ENCODE data around the gene LRRC14B. TPM values are rescaled to one million over a fixed set of nuclear protein-coding genes. Genes with fewer than 3 reads are reported as not detected.

LRRC14B gene
- polyA plus RNA-seq (2013), result 0.05 and 0.06 TPM in 2 replicates

- H3K36me3 ChIP-seq (ENCODE audit: control insufficient read depth in 1 of 2, insufficient read depth in 2 of 2, low read length in 2 of 2), result peaks cover 5 to 8% of the 10 kb centered on the region in 2 experiments
- H4K91ac ChIP-seq (ENCODE audit: low read depth, low read length), result no peak within 1 kb of the TSS
- H3K14ac ChIP-seq (ENCODE audit: low read length), result no peak within 1 kb of the TSS
- H4K8ac ChIP-seq (ENCODE audit: low read depth, low read length), result no peak within 1 kb of the TSS
- H2AK5ac ChIP-seq (ENCODE audit: low read length), result no peak within 1 kb of the TSS
- H2AFZ ChIP-seq (ENCODE audit: insufficient read depth, low read length, poor library complexity), result no peak within 1 kb of the TSS
- no peak within 1 kb of the TSS for H4K12ac ChIP-seq (ENCODE audit: low read depth, low read length)
- H3K9me3 ChIP-seq (ENCODE audit: insufficient read depth, low read depth, low read length), result no peaks in the 10 kb centered on the region
- no peak within 1 kb of the TSS for H3K4me3 ChIP-seq (ENCODE audit: low read depth, low read length)
- H3K4me2 ChIP-seq (ENCODE audit: low read length), result no peak within 1 kb of the TSS
- WGBS (ENCODE audit: extremely low coverage, insufficient coverage, insufficient read length), result no CpG with 5 or more reads among the region's 56 CpGs
- H2BK5ac ChIP-seq (ENCODE audit: low read depth, low read length, poor library complexity), result no peak within 1 kb of the TSS
- DNase-seq, result peak; percentile 84 to 86
- no peak within 1 kb of the TSS for H3K4ac ChIP-seq (ENCODE audit: low read depth, low read length)
- no peaks in the 10 kb centered on the region for H3K79me2 ChIP-seq (ENCODE audit: control insufficient read depth, insufficient read depth, low read length, poor library complexity)
- peaks cover 2 to 8% of the 10 kb centered on the region in 2 experiments for H3K4me1 ChIP-seq (ENCODE audit: control insufficient read depth in 1 of 2, insufficient read depth in 2 of 2, low read length in 2 of 2)
- no peaks in the 10 kb centered on the region for H3K27me3 ChIP-seq (ENCODE audit: insufficient read depth, low read length)
- no peaks in the 10 kb centered on the region for H3K79me1 ChIP-seq (ENCODE audit: low read length)
- no peak within 1 kb of the TSS for H3K18ac ChIP-seq (ENCODE audit: low read length)
- H3K27ac ChIP-seq (ENCODE audit: low read depth, low read length), result no peak within 1 kb of the TSS
- no peak within 1 kb of the TSS for H2BK120ac ChIP-seq (ENCODE audit: insufficient read depth, low read length, poor library complexity)
- H2BK12ac ChIP-seq (ENCODE audit: low read length), result no peak within 1 kb of the TSS
- no peak within 1 kb of the TSS for H3K23ac ChIP-seq (ENCODE audit: low read length)
- no peak within 1 kb of the TSS for H3K9ac ChIP-seq (ENCODE audit: low read length)
Measured at GRCh38 chr5:191036-191948, at the start of gene LRRC14B. Gene LRRC14B, plus strand, starts transcription at chr5:191495. Its CDS starts 44 bp downstream, at chr5:191539.

- H3K79me2 ChIP-seq (ENCODE audit: control insufficient read depth, insufficient read depth, low read length, poor library complexity), result no peaks in the 10 kb centered on the region
- no peak overlapping the region for H2BK12ac ChIP-seq (ENCODE audit: low read length)
- no peaks in the 10 kb centered on the region for H3K27me3 ChIP-seq (ENCODE audit: insufficient read depth, low read length)
- no peak overlapping the region for H3K9ac ChIP-seq (ENCODE audit: low read length)
- H3K79me1 ChIP-seq (ENCODE audit: low read length), result no peaks in the 10 kb centered on the region
- no peak for DNase-seq
- H3K9me3 ChIP-seq (ENCODE audit: insufficient read depth, low read depth, low read length), result peaks cover 13% of the 10 kb centered on the region
- no peak overlapping the region for H3K4me2 ChIP-seq (ENCODE audit: low read length)
- peaks cover 65 to 69% of the 10 kb centered on the region in 2 experiments for H3K36me3 ChIP-seq (ENCODE audit: control insufficient read depth in 1 of 2, insufficient read depth in 2 of 2, low read length in 2 of 2)
- no peak overlapping the region for H3K18ac ChIP-seq (ENCODE audit: low read length)
- no peak overlapping the region for H4K8ac ChIP-seq (ENCODE audit: low read depth, low read length)
- peaks cover 3 to 4% of the 10 kb centered on the region in 2 experiments for H3K4me1 ChIP-seq (ENCODE audit: control insufficient read depth in 1 of 2, insufficient read depth in 2 of 2, low read length in 2 of 2)
- H4K91ac ChIP-seq (ENCODE audit: low read depth, low read length), result no peak overlapping the region
- H2AK5ac ChIP-seq (ENCODE audit: low read length), result no peak overlapping the region
- no peak overlapping the region for H3K14ac ChIP-seq (ENCODE audit: low read length)
- H2BK120ac ChIP-seq (ENCODE audit: insufficient read depth, low read length, poor library complexity), result no peak overlapping the region
- H2AFZ ChIP-seq (ENCODE audit: insufficient read depth, low read length, poor library complexity), result no peak overlapping the region
- no peak overlapping the region for H3K27ac ChIP-seq (ENCODE audit: low read depth, low read length)
- no peak overlapping the region for H3K23ac ChIP-seq (ENCODE audit: low read length)
- H4K12ac ChIP-seq (ENCODE audit: low read depth, low read length), result peak overlapping the region; percentile 13
- no CpG with 5 or more reads among the region's 12 CpGs for WGBS (ENCODE audit: extremely low coverage, insufficient coverage, insufficient read length)
- no peak overlapping the region for H2BK5ac ChIP-seq (ENCODE audit: low read depth, low read length, poor library complexity)
- no peak overlapping the region for H3K4ac ChIP-seq (ENCODE audit: low read depth, low read length)
- no peak overlapping the region for H3K4me3 ChIP-seq (ENCODE audit: low read depth, low read length)
Measured at GRCh38 chr5:141761-142160, 49.5 kb upstream of the LRRC14B start.

GRCh38 chr5:142246-142810 is 49.0 kb upstream of the LRRC14B start:
- no peak for DNase-seq
- H3K4me2 ChIP-seq (ENCODE audit: low read length), result no peak overlapping the region
- no peak overlapping the region for H2AFZ ChIP-seq (ENCODE audit: insufficient read depth, low read length, poor library complexity)
- H3K4ac ChIP-seq (ENCODE audit: low read depth, low read length), result no peak overlapping the region
- H2AK5ac ChIP-seq (ENCODE audit: low read length), result no peak overlapping the region
- H2BK120ac ChIP-seq (ENCODE audit: insufficient read depth, low read length, poor library complexity), result no peak overlapping the region
- H3K27me3 ChIP-seq (ENCODE audit: insufficient read depth, low read length), result no peaks in the 10 kb centered on the region
- no peaks in the 10 kb centered on the region for H3K79me2 ChIP-seq (ENCODE audit: control insufficient read depth, insufficient read depth, low read length, poor library complexity)
- H3K9ac ChIP-seq (ENCODE audit: low read length), result no peak overlapping the region
- H3K36me3 ChIP-seq (ENCODE audit: control insufficient read depth in 1 of 2, insufficient read depth in 2 of 2, low read length in 2 of 2), result peaks cover 71% of the 10 kb centered on the region in 2 experiments
- WGBS (ENCODE audit: extremely low coverage, insufficient coverage, insufficient read length), result no CpG with 5 or more reads among the region's 18 CpGs
- no peak overlapping the region for H2BK5ac ChIP-seq (ENCODE audit: low read depth, low read length, poor library complexity)
- no peak overlapping the region for H4K91ac ChIP-seq (ENCODE audit: low read depth, low read length)
- no peak overlapping the region for H3K18ac ChIP-seq (ENCODE audit: low read length)
- no peak overlapping the region for H2BK12ac ChIP-seq (ENCODE audit: low read length)
- no peaks in the 10 kb centered on the region for H3K79me1 ChIP-seq (ENCODE audit: low read length)
- H4K12ac ChIP-seq (ENCODE audit: low read depth, low read length), result no peak overlapping the region
- H3K27ac ChIP-seq (ENCODE audit: low read depth, low read length), result no peak overlapping the region
- H3K4me1 ChIP-seq (ENCODE audit: control insufficient read depth in 1 of 2, insufficient read depth in 2 of 2, low read length in 2 of 2), result peaks cover 3 to 4% of the 10 kb centered on the region in 2 experiments
- peaks cover 19% of the 10 kb centered on the region for H3K9me3 ChIP-seq (ENCODE audit: insufficient read depth, low read depth, low read length)
- H3K4me3 ChIP-seq (ENCODE audit: low read depth, low read length), result peak overlapping the region; percentile 41
- H4K8ac ChIP-seq (ENCODE audit: low read depth, low read length), result no peak overlapping the region
- H3K14ac ChIP-seq (ENCODE audit: low read length), result no peak overlapping the region
- H3K23ac ChIP-seq (ENCODE audit: low read length), result peak overlapping the region; percentile 25

DNA sequence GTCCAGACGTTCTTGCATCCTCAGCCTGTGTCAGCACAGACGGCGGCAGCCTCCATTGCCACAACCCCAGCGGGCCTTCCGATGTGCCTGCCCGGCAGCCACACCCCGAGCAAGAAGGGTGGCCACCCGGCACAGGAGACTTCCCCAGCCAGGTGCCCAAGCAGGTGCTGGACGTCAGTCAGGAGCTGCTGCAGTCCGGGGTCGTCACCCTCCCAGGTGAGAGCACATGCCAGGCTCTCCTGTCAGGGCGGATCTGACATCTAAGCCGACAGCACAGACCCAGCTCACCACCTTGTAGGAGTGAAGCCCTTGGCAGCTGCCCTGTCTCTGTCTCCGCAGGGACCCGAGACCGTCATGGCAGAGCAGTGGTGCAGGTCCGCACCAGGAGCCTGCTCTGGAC is 48.3 kb upstream of the LRRC14B start:
- H4K12ac ChIP-seq (ENCODE audit: low read depth, low read length), result no peak overlapping the region
- no peak overlapping the region for H3K9ac ChIP-seq (ENCODE audit: low read length)
- peaks cover 66 to 70% of the 10 kb centered on the region in 2 experiments for H3K36me3 ChIP-seq (ENCODE audit: control insufficient read depth in 1 of 2, insufficient read depth in 2 of 2, low read length in 2 of 2)
- H3K27ac ChIP-seq (ENCODE audit: low read depth, low read length), result no peak overlapping the region
- no peak overlapping the region for H2BK12ac ChIP-seq (ENCODE audit: low read length)
- no peak overlapping the region for H3K14ac ChIP-seq (ENCODE audit: low read length)
- no peak overlapping the region for H4K8ac ChIP-seq (ENCODE audit: low read depth, low read length)
- H4K91ac ChIP-seq (ENCODE audit: low read depth, low read length), result no peak overlapping the region
- no peak overlapping the region for H2BK5ac ChIP-seq (ENCODE audit: low read depth, low read length, poor library complexity)
- DNase-seq, result no peak
- H3K18ac ChIP-seq (ENCODE audit: low read length), result peak overlapping the region; percentile 40
- H3K4me1 ChIP-seq (ENCODE audit: control insufficient read depth in 1 of 2, insufficient read depth in 2 of 2, low read length in 2 of 2), result peaks cover 3 to 4% of the 10 kb centered on the region in 2 experiments
- no peak overlapping the region for H3K4ac ChIP-seq (ENCODE audit: low read depth, low read length)
- H3K27me3 ChIP-seq (ENCODE audit: insufficient read depth, low read length), result no peaks in the 10 kb centered on the region
- no peaks in the 10 kb centered on the region for H3K79me1 ChIP-seq (ENCODE audit: low read length)
- no peak overlapping the region for H3K4me2 ChIP-seq (ENCODE audit: low read length)
- H2BK120ac ChIP-seq (ENCODE audit: insufficient read depth, low read length, poor library complexity), result no peak overlapping the region
- H3K79me2 ChIP-seq (ENCODE audit: control insufficient read depth, insufficient read depth, low read length, poor library complexity), result no peaks in the 10 kb centered on the region
- H2AK5ac ChIP-seq (ENCODE audit: low read length), result no peak overlapping the region
- H3K4me3 ChIP-seq (ENCODE audit: low read depth, low read length), result no peak overlapping the region
- H3K9me3 ChIP-seq (ENCODE audit: insufficient read depth, low read depth, low read length), result peaks cover 19% of the 10 kb centered on the region
- no peak overlapping the region for H2AFZ ChIP-seq (ENCODE audit: insufficient read depth, low read length, poor library complexity)
- WGBS (ENCODE audit: extremely low coverage, insufficient coverage, insufficient read length), result no CpG with 5 or more reads among the region's 17 CpGs
- H3K23ac ChIP-seq (ENCODE audit: low read length), result no peak overlapping the region

Data from trophoblast cell (in vitro differentiated cells and primary cell).